Activated CD8-positive, alpha-beta T cell treated with anti-CD3 and anti-CD28 coated beads, Interleukin-2, amount 10 ng/mL, durations not matched to agents 7 days and 5 days (primary cell): Measurements from ENCODE around the gene EHHADH. TPM values are rescaled to one million over a fixed set of nuclear protein-coding genes. Genes with fewer than 3 reads are reported as not detected.

Experiments
- ATAC-seq: fragments of 150-1000 bp; cut with Tn5 transposase; one replicate; pipeline ENCODE4 v1.10.0; 2021; ENCODE audit warnings: moderate library complexity
- CTCF ChIA-PET: fragments of 350-600 bp; sonication (Branson Sonifier 250); formaldehyde crosslinking; loops from one replicate; lab custom pipeline; 2021; ENCODE audit warnings: antibody characterized with exemption; lab: Charles Lee
- POLR2A ChIA-PET: fragments of 350-600 bp; sonication (Branson Sonifier 250); formaldehyde crosslinking; loops from one replicate; lab custom pipeline; 2021; ENCODE audit warnings: antibody characterized with exemption; lab: Charles Lee
- DNase-seq: peaks from one replicate; pipeline ENCODE4 v3.0.0-alpha.2; 2020
- H3K27ac Mint-ChIP-seq: one replicate; pipeline ENCODE4 v1.8.0; 2021; ENCODE audit warnings: mild to moderate bottlenecking, mixed read lengths
- H3K27me3 Mint-ChIP-seq: one replicate; pipeline ENCODE4 v1.8.0; 2021; ENCODE audit warnings: low read depth, mixed read lengths
- H3K36me3 Mint-ChIP-seq: one replicate; pipeline ENCODE4 v1.8.0; 2021; ENCODE audit warnings: low read depth, mixed read lengths
- H3K4me1 Mint-ChIP-seq: one replicate; pipeline ENCODE4 v1.8.0; 2021; ENCODE audit warnings: low read depth, mixed read lengths
- H3K4me3 Mint-ChIP-seq: one replicate; pipeline ENCODE4 v1.8.0; 2021; ENCODE audit warnings: mild to moderate bottlenecking, mixed read lengths
- H3K9me3 Mint-ChIP-seq: one replicate; pipeline ENCODE4 v1.8.0; 2022; ENCODE audit warnings: mixed read lengths; ENCODE audit not compliant: insufficient read depth
- microRNA-seq: library from miRNA; unstranded; fragments of <30 nt; microRNA quantifications from one replicate; pipeline ENCODE4 v1.2.0, GENCODE V29; 2022
- total RNA-seq, 2 experiments: library from RNA; stranded (reverse); gene quantifications; one replicate each; pipeline ENCODE4 v1.2.3, GENCODE V29; 2021

EHHADH gene
- total RNA-seq, 2 experiments from 2014 or later: 4.8 to 4.9 TPM

- Mint-ChIP-seq H3K36me3 (no peaks in the 10 kb centered on the region), H3K27me3 (peaks cover 35% of the 10 kb centered on the region), H3K4me1 (peaks cover 4% of the 10 kb centered on the region), H3K27ac (peak within 1 kb of the TSS; percentile 30), H3K4me3 (peak within 1 kb of the TSS; percentile 76), H3K9me3 (no peaks in the 10 kb centered on the region)
- ChIA-PET CTCF (interaction anchor here (0.9 to 1.3 kb wide), 2 partner anchors 24 to 62 kb away, joined by 3 to 4 read pairs; no protein-coding TSS in a partner anchor), POLR2A (interaction anchor here (0.6 to 0.8 kb wide), 2 partner anchors 9 to 1014 kb away, joined by 3 to 4 read pairs; no protein-coding TSS in a partner anchor)
- ATAC-seq (peak; percentile 78), DNase-seq (peak; percentile 40)
Observed at GRCh38 chr3:185152410-185153170, 101.3 kb downstream of the EHHADH start, which contains the start of gene C3orf70. TSS of gene C3orf70 (minus strand) at chr3:185153060. CDS start at chr3:185152823, 237 bp downstream.

GRCh38 chr3:185151964-185152409 lies 101.9 kb downstream of the EHHADH start:
- peaks cover 4% of the 10 kb centered on the region for H3K4me1 Mint-ChIP-seq

GRCh38 chr3:185151101-185151963 lies 102.5 kb downstream of the EHHADH start:
- H3K9me3 Mint-ChIP-seq: no peaks in the 10 kb centered on the region
- H3K27me3 Mint-ChIP-seq: peaks cover 25% of the 10 kb centered on the region
- H3K4me1 Mint-ChIP-seq: peaks cover 4% of the 10 kb centered on the region
- POLR2A ChIA-PET: interaction anchor here (0.6 kb wide), 1 partner anchor 1013 kb away, joined by 4 read pairs; no protein-coding TSS in a partner anchor
- no peak overlapping the region for H3K4me3 Mint-ChIP-seq
- CTCF ChIA-PET: interaction anchor here (0.7 to 1.3 kb wide), 4 partner anchors 25 to 64 kb away, joined by 3 to 4 read pairs (median 3); no protein-coding TSS in a partner anchor
- DNase-seq (no peak), ATAC-seq (no peak)
- no peak overlapping the region for H3K27ac Mint-ChIP-seq
- no peaks in the 10 kb centered on the region for H3K36me3 Mint-ChIP-seq

More at GRCh38 chr3:185151964-185152409, 101.9 kb downstream of the EHHADH start:
- no peak for ATAC-seq
- Mint-ChIP-seq H3K27ac (no peak overlapping the region), H3K4me3 (peak overlapping the region; percentile 58), H3K36me3 (no peaks in the 10 kb centered on the region), H3K9me3 (no peaks in the 10 kb centered on the region), H3K27me3 (peaks cover 29% of the 10 kb centered on the region)
- ChIA-PET POLR2A (interaction anchor here (0.6 to 0.8 kb wide), 2 partner anchors 8 to 1013 kb away, joined by 3 to 4 read pairs; no protein-coding TSS in a partner anchor), CTCF (interaction anchor here (0.9 to 1.3 kb wide), 2 partner anchors 24 to 63 kb away, joined by 3 to 4 read pairs; no protein-coding TSS in a partner anchor)
- DNase-seq: no peak

DNA sequence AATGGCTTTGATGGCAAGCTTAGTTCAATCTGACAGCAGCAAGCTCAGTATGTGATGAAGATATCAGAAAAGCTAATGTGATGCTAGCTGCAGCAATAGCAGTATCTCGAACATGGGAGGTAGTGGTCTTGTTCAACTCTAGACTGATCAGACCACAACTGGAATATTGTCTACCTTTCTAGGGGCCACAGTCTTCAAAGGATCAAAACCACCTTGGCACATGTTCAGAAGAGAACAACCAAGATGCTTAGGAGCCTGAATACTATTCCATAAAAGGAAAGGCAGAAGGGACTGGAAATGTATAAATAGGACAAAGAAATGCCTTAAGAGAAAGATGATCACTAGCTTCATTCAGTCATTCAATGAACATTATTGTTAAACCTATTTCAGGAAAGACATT lies 103.3 kb downstream of the EHHADH start:
- Mint-ChIP-seq H3K4me1 (peaks cover 4% of the 10 kb centered on the region), H3K27ac (no peak overlapping the region), H3K36me3 (no peaks in the 10 kb centered on the region), H3K9me3 (no peaks in the 10 kb centered on the region), H3K4me3 (no peak overlapping the region), H3K27me3 (peaks cover 28% of the 10 kb centered on the region)
- CTCF ChIA-PET: interaction anchor here (0.8 kb wide), 1 partner anchor 28 kb away, joined by 3 read pairs; no protein-coding TSS in a partner anchor
- DNase-seq (no peak), ATAC-seq (no peak)
- POLR2A ChIA-PET: no interaction called here

- Mint-ChIP-seq H3K4me3 (no peak overlapping the region), H3K27me3 (peaks cover 28% of the 10 kb centered on the region), H3K9me3 (no peaks in the 10 kb centered on the region), H3K4me1 (peaks cover 4% of the 10 kb centered on the region), H3K36me3 (no peaks in the 10 kb centered on the region), H3K27ac (no peak overlapping the region)
- ChIA-PET CTCF (no interaction called here), POLR2A (no interaction called here)
- ATAC-seq: no peak
- DNase-seq: no peak
Observed at GRCh38 chr3:185149591-185149990, 104.3 kb downstream of the EHHADH start.

DNA sequence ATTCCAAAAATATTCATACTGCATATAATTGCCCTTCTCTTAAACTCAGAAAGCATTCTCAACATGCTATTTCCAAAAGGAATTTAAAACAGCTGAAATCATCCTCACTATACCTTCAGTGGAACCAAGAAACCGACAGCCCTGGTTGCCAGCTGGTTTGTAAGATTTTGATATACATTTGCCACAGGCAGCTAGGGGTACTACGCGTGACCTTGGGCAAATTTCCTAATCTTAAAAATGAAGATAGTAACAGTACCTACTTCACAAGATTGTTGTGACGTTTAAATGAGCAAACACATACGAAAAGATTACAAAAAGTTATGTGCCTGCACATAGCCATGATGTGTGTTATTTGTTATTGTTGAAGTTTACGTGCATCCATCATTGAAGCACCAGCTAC lies 108.3 kb downstream of the EHHADH start:
- no peak for ATAC-seq
- H3K9me3 Mint-ChIP-seq: no peaks in the 10 kb centered on the region
- H3K36me3 Mint-ChIP-seq: no peaks in the 10 kb centered on the region
- no peak overlapping the region for H3K4me3 Mint-ChIP-seq
- ChIA-PET CTCF (no interaction called here), POLR2A (no interaction called here)
- H3K4me1 Mint-ChIP-seq: no peaks in the 10 kb centered on the region
- H3K27me3 Mint-ChIP-seq: peaks cover 24% of the 10 kb centered on the region
- no peak for DNase-seq
- H3K27ac Mint-ChIP-seq: no peak overlapping the region

GRCh38 chr3:185144784-185145183 lies 109.1 kb downstream of the EHHADH start:
- Mint-ChIP-seq H3K27me3 (peaks cover 23% of the 10 kb centered on the region), H3K27ac (no peak overlapping the region), H3K36me3 (no peaks in the 10 kb centered on the region), H3K4me1 (no peaks in the 10 kb centered on the region), H3K9me3 (no peaks in the 10 kb centered on the region), H3K4me3 (no peak overlapping the region)
- ATAC-seq (no peak), DNase-seq (no peak)
- ChIA-PET POLR2A (no interaction called here), CTCF (no interaction called here)

Small RNAs within 50 kb of the gene (microRNA-seq; reads per million reads assigned to microRNA genes)
- gene MIR5588: not detected

Other genes starting within 250 kb of the EHHADH start
- under 1 TPM in 1 of 2 experiments, not detected in 1; 0.13 TPM for gene C3orf70, start 101.0 kb downstream of the EHHADH start, total RNA-seq
- gene MAP3K13, start 109.1 kb upstream of the EHHADH start, total RNA-seq: 10 to 100 TPM; 10.6 to 12.4 TPM
- 10 to 100 TPM; 20.3 to 21.6 TPM for gene TMEM41A, start 245.0 kb upstream of the EHHADH start, total RNA-seq